Rectal smooth muscle tissue (tissue), 1 donor: ENCODE measurements around the gene MED12L.

ENCODE experiments used
- H3K27ac ChIP-seq: one replicate; pipeline ENCODE4 v1.7.0; 2013; ENCODE audit warnings: low read depth, low read length, inconsistent platforms
- H3K27me3 ChIP-seq: one replicate; pipeline ENCODE4 v1.7.0; 2013; ENCODE audit warnings: low read length; ENCODE audit not compliant: control insufficient read depth, insufficient read depth
- H3K36me3 ChIP-seq: one replicate; pipeline ENCODE4 v1.7.0; 2013; ENCODE audit warnings: low read length; ENCODE audit not compliant: control insufficient read depth, insufficient read depth
- H3K4me1 ChIP-seq: one replicate; pipeline ENCODE4 v1.7.0; 2013; ENCODE audit warnings: low read length; ENCODE audit not compliant: control insufficient read depth, insufficient read depth
- H3K4me3 ChIP-seq: one replicate; pipeline ENCODE4 v1.7.0; 2013; ENCODE audit warnings: low read length
- H3K9ac ChIP-seq: one replicate; pipeline ENCODE4 v1.7.0; 2013; ENCODE audit warnings: low read length

Gene MED12L

GRCh38 chr3:151400341-151400740 is 314.9 kb downstream of the MED12L start:
- no peaks in the 10 kb centered on the region for H3K36me3 ChIP-seq
- H3K4me1 ChIP-seq: no peaks in the 10 kb centered on the region
- no peaks in the 10 kb centered on the region for H3K27me3 ChIP-seq
- no peak overlapping the region for H3K9ac ChIP-seq
- no peak overlapping the region for H3K4me3 ChIP-seq
- no peak overlapping the region for H3K27ac ChIP-seq

- H3K4me3 ChIP-seq: no peak overlapping the region
- H3K9ac ChIP-seq: no peak overlapping the region
- H3K27me3 ChIP-seq: no peaks in the 10 kb centered on the region
- no peak overlapping the region for H3K27ac ChIP-seq
- no peaks in the 10 kb centered on the region for H3K4me1 ChIP-seq
- H3K36me3 ChIP-seq: no peaks in the 10 kb centered on the region
These were observed 316.9 kb downstream of the MED12L start for GRCh38 chr3:151402349-151402748.

- Histone ChIP-seq H3K4me1 (no peaks in the 10 kb centered on the region), H3K27me3 (no peaks in the 10 kb centered on the region), H3K27ac (no peak overlapping the region), H3K36me3 (no peaks in the 10 kb centered on the region), H3K9ac (no peak overlapping the region), H3K4me3 (no peak overlapping the region)
These were observed 317.8 kb downstream of the MED12L start for GRCh38 chr3:151403246-151403645.

GRCh38 chr3:151404316-151404715 is 318.9 kb downstream of the MED12L start:
- no peak overlapping the region for H3K9ac ChIP-seq
- no peak overlapping the region for H3K4me3 ChIP-seq
- no peaks in the 10 kb centered on the region for H3K4me1 ChIP-seq
- H3K36me3 ChIP-seq: no peaks in the 10 kb centered on the region
- H3K27me3 ChIP-seq: no peaks in the 10 kb centered on the region
- H3K27ac ChIP-seq: no peak overlapping the region

DNA sequence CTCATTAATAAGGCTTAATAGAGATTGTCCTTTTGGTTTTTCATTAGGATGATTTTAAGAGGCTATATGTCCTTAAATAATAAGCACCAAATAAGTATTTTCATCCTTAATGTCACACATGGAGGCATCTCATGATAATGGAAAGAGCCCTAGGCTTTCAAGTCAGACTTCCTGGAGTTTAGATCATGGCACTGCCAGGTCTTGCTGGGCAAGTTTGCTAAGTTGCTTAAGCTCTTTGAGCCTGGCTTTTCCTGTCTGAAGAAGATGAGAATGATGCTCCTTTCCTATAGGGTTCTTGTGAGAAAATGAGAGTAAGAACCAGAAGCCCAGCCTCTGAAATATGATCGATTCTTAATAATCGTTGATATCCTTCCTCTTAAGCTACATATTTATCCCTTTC is 322.5 kb downstream of the MED12L start:
- H3K4me1 ChIP-seq: peaks cover 3% of the 10 kb centered on the region
- no peak overlapping the region for H3K27ac ChIP-seq
- H3K4me3 ChIP-seq: no peak overlapping the region
- no peaks in the 10 kb centered on the region for H3K27me3 ChIP-seq
- H3K9ac ChIP-seq: no peak overlapping the region
- H3K36me3 ChIP-seq: no peaks in the 10 kb centered on the region

- no peaks in the 10 kb centered on the region for H3K27me3 ChIP-seq
- no peaks in the 10 kb centered on the region for H3K36me3 ChIP-seq
- no peak overlapping the region for H3K4me3 ChIP-seq
- peaks cover 3% of the 10 kb centered on the region for H3K4me1 ChIP-seq
- H3K9ac ChIP-seq: no peak overlapping the region
- H3K27ac ChIP-seq: no peak overlapping the region
These were observed 325.6 kb downstream of the MED12L start for GRCh38 chr3:151410891-151411559.

- Histone ChIP-seq H3K27me3 (no peaks in the 10 kb centered on the region), H3K4me1 (peaks cover 3% of the 10 kb centered on the region), H3K9ac (no peak overlapping the region), H3K27ac (no peak overlapping the region), H3K36me3 (no peaks in the 10 kb centered on the region), H3K4me3 (no peak overlapping the region)
These were observed 327.5 kb downstream of the MED12L start for GRCh38 chr3:151412989-151413388.

DNA sequence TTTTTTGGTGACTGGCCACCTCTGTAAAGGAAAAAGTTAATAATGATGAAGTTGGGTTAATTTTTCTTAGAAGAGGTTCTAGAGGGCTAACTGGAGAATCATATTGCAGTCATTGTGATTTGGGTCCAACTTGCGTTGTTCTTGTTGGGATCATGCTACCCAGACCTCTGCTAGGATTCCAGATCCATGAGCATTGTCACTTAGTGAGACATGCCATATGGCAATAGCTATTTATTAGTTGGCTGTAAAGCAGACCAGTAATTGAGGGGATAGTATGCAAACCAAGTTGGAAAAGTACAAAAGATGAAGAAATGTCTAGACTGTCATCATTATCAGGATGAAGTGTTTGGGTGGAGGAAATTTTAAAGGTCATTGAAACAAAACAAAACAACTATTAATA is 329.8 kb downstream of the MED12L start:
- Histone ChIP-seq H3K4me1 (peaks cover 3% of the 10 kb centered on the region), H3K36me3 (no peaks in the 10 kb centered on the region), H3K27me3 (no peaks in the 10 kb centered on the region), H3K27ac (no peak overlapping the region), H3K9ac (no peak overlapping the region), H3K4me3 (no peak overlapping the region)

- Histone ChIP-seq H3K36me3 (no peaks in the 10 kb centered on the region), H3K4me3 (no peak overlapping the region), H3K27me3 (no peaks in the 10 kb centered on the region), H3K27ac (no peak overlapping the region), H3K9ac (no peak overlapping the region), H3K4me1 (no peaks in the 10 kb centered on the region)
These were observed 334.3 kb downstream of the MED12L start for GRCh38 chr3:151419806-151420205.

GRCh38 chr3:151421938-151422337 is 336.5 kb downstream of the MED12L start:
- Histone ChIP-seq H3K4me1 (no peaks in the 10 kb centered on the region), H3K4me3 (no peak overlapping the region)

GRCh38 chr3:151423091-151423490 is 337.6 kb downstream of the MED12L start:
- H3K27ac ChIP-seq: no peak overlapping the region
- no peaks in the 10 kb centered on the region for H3K36me3 ChIP-seq
- H3K4me1 ChIP-seq: no peaks in the 10 kb centered on the region
- no peak overlapping the region for H3K4me3 ChIP-seq
- no peak overlapping the region for H3K9ac ChIP-seq
- no peaks in the 10 kb centered on the region for H3K27me3 ChIP-seq

More at GRCh38 chr3:151421938-151422337, 336.5 kb downstream of the MED12L start:
- no peak overlapping the region for H3K9ac ChIP-seq
- no peaks in the 10 kb centered on the region for H3K36me3 ChIP-seq
- no peak overlapping the region for H3K27ac ChIP-seq
- no peaks in the 10 kb centered on the region for H3K27me3 ChIP-seq

GRCh38 chr3:151425627-151426340 is 340.3 kb downstream of the MED12L start:
- Histone ChIP-seq H3K4me1 (no peaks in the 10 kb centered on the region), H3K4me3 (no peak overlapping the region), H3K27ac (no peak overlapping the region), H3K9ac (no peak overlapping the region), H3K27me3 (no peaks in the 10 kb centered on the region), H3K36me3 (no peaks in the 10 kb centered on the region)

DNA sequence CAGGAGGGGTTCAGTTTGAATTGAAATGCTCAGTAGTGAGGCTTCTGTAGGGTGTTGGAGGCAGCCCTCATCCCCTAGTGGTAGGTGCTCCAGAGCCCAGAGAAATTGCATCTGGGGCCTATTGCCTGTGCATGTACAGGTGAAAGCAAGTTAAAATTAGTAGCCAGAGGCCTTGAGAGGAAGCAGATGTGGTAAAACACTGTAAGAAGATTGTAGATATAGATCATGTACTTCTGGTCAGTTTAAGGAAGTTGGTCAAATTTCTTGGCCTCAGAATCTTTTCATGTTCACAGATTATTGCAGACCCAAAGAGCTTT is 340.8 kb downstream of the MED12L start:
- Histone ChIP-seq H3K27me3 (no peaks in the 10 kb centered on the region), H3K4me1 (no peaks in the 10 kb centered on the region), H3K36me3 (no peaks in the 10 kb centered on the region)

More for the DNA sequence above, 340.8 kb downstream of the MED12L start:
- H3K27ac ChIP-seq: no peak overlapping the region
- no peak overlapping the region for H3K4me3 ChIP-seq
- no peak overlapping the region for H3K9ac ChIP-seq
